Heart left ventricle (tissue), 16 donors: ENCODE measurements around the gene IMMP2L. TPM values are rescaled to one million over a fixed set of nuclear protein-coding genes. Genes with fewer than 3 reads are reported as not detected.
A peak's percentile ranks its signal among the peaks of the same experiment; 100 is the strongest.

Experiments used
- ATAC-seq, 4 donors: fragments of 200-7000 bp; cut with Tn5 transposase; one replicate each; pipeline ENCODE4 v1.9.1; 2020 to 2022; ENCODE audit warnings: moderate library complexity in 4 of 4, mild to moderate bottlenecking in 3 of 4, moderate number of reproducible peaks in 1 of 4
- DNase-seq, 5 donors: peaks; one replicate each; pipeline ENCODE4 v3.0.0-alpha.2; 2020
- H3K27ac ChIP-seq, 12 donors: fragments of 200-600 bp; sonication (generic) in 4 of 12; one replicate each; pipeline versions ENCODE4 v1.5.0 to v1.8.0; 2016 to 2022; ENCODE audit warnings: mild to moderate bottlenecking in 2 of 12
- H3K27me3 ChIP-seq, 9 donors: fragments of 200-600 bp; sonication (generic) in 2 of 9; one replicate each; pipeline versions ENCODE4 v1.5.1 to v1.8.0; 2016 to 2022; ENCODE audit warnings: mild to moderate bottlenecking in 3 of 9
- H3K36me3 ChIP-seq, 9 donors: fragments of 200-600 bp; sonication (generic) in 2 of 9; one replicate each; pipeline versions ENCODE4 v1.5.0 to v1.8.0; 2018 to 2022; ENCODE audit warnings: mild to moderate bottlenecking in 2 of 9
- H3K4me1 ChIP-seq, 12 donors: fragments of 200-600 bp; sonication (generic) in 4 of 12; one replicate each; pipeline versions ENCODE4 v1.5.0 to v1.8.0; 2016 to 2022; ENCODE audit warnings: mild to moderate bottlenecking in 3 of 12
- H3K4me3 ChIP-seq, 12 donors: fragments of 200-600 bp; sonication (generic) in 4 of 12; one replicate each; pipeline versions ENCODE4 v1.5.0 to v1.8.0; 2017 to 2022; ENCODE audit warnings: mild to moderate bottlenecking in 9 of 12, moderate library complexity in 4 of 12
- H3K9me3 ChIP-seq, 12 donors: fragments of 200-600 bp; sonication (generic) in 4 of 12; one replicate each; pipeline versions ENCODE4 v1.5.0 to v1.8.0; 2016 to 2022; ENCODE audit warnings: mild to moderate bottlenecking in 1 of 12
- POLR2A ChIP-seq, 2 donors: fragments of 450-650 bp; IDR thresholded peaks; one replicate each; pipeline ENCODE4 v1.6.1; 2017; ENCODE audit warnings: antibody characterized with exemption in 2 of 2, mild to moderate bottlenecking in 2 of 2, moderate library complexity in 2 of 2
- WGBS, 4 donors: extraction: QIAGEN DNeasy Blood & Tissue Kit in 2 of 4; methylation state at CpG; one replicate each; pipeline versions ENCODE4 v1.1.5 to v1.1.7; 2013 to 2018; 5-methylcytosine and 5-hydroxymethylcytosine counted together
- intact Hi-C, 10 donors: fragments of 100-400 bp; cut with DNase I; formaldehyde crosslinking; loops; one replicate each; pipeline versions ENCODE4 v1.11.1 to v1.14.2; 2022
- polyA plus RNA-seq, 2 donors: library from polyadenylated mRNA; stranded (reverse); fragments of 200-250 nt; gene quantifications; one replicate each; pipeline ENCODE4 v1.2.3, GENCODE V29; 2013
- total RNA-seq, 9 donors: library from RNA; depleted of rRNA in 2 of 9; stranded (reverse); fragments of >200 nt in 2 of 9; fragmentation: NEBNext Ultra II Directional in 3 of 9; extraction: Animal tissue kit (Norgen Biotek cat#: 25700) in 3 of 9; gene quantifications; one replicate each; pipeline versions ENCODE4 v1.1.0 to v1.2.4, GENCODE V29; 2016 to 2023
- TF ChIP-seq, protein P1 (sequence below), 12 donors: fragments of 200-600 bp; sonication (generic) in 4 of 12; IDR thresholded peaks; one replicate each; pipeline versions ENCODE4 v1.5.0 to v1.8.0; 2018 to 2022; ENCODE audit warnings: antibody characterized with exemption in 12 of 12, mild to moderate bottlenecking in 5 of 12
- donor health status: ischemic (EF 13 %, LVEDD 7.1; RV severe dilation, severe dysfunction).
- donor health status: healthy with polysubstance abuse.
- donor health status: DM: no; HTN: yes; CAD: no.
- donor health status: DM: no; HTN: no; CAD: no.
- donor health status: ischemic (EF 25% LVEDD 6.9; RV normal size, moderate dysfunction).
- donor health status: ischemic (EF 25% LVEDD 5.7; RV mildly dilated, moderate dysfunction).
- donor health status: healthy.
- donor health status: DM: yes; HTN: yes; CAD: no.
- donor health status: ischemic (EF 35%, LVEDD 5.7; RV mildly dilated, moderate dysfunction).
- donor health status: nonischemic (EF 11% LVEDD 7.7; RV severe dilation, severe dysfunction).
- donor health status: DM: yes; HTN: yes; CAD: no.
- donor health status: PGD.
- donor health status: ischemic (EF 29% LVEDD 5.4; RV normal size, mild dysfunction).
- donor health status: nonischemic (EF 23%, LVEDD 6.1; RV moderate dilation, normal function).

IMMP2L gene
- total and polyA plus RNA-seq, 11 donors, result 5.1 to 17.2 (median 15.9) TPM

DNA sequence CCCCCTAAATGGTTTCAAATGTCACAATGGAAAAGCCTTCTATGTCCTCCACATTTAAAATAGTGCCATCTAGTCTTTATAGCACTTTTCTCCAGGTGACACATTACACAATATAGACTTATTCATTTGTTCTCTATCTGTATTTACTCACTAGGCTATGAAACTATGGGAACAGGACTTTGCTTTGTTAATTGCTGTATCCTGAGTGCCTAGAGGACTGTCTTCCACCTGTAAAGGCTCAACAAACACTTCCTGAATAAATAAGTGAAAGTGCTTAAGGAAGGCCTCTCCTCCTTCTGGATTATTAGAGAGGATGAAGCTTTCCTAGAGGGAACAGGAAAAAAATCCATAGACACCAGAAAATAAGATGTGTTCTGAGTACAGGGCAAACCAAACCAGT lies 868.9 kb downstream of the IMMP2L start:
- no peaks in the 10 kb centered on the region for H3K4me1 ChIP-seq
- no peaks in the 10 kb centered on the region for H3K27me3 ChIP-seq
- intact Hi-C loops, result no loop called here
- no peak overlapping the region for H3K27ac ChIP-seq
- TF ChIP-seq, protein P1, sequence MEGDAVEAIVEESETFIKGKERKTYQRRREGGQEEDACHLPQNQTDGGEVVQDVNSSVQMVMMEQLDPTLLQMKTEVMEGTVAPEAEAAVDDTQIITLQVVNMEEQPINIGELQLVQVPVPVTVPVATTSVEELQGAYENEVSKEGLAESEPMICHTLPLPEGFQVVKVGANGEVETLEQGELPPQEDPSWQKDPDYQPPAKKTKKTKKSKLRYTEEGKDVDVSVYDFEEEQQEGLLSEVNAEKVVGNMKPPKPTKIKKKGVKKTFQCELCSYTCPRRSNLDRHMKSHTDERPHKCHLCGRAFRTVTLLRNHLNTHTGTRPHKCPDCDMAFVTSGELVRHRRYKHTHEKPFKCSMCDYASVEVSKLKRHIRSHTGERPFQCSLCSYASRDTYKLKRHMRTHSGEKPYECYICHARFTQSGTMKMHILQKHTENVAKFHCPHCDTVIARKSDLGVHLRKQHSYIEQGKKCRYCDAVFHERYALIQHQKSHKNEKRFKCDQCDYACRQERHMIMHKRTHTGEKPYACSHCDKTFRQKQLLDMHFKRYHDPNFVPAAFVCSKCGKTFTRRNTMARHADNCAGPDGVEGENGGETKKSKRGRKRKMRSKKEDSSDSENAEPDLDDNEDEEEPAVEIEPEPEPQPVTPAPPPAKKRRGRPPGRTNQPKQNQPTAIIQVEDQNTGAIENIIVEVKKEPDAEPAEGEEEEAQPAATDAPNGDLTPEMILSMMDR (IDR thresholded peaks at IDR 0.05), result no peak
- no peak for ATAC-seq
- H3K9me3 ChIP-seq, result peaks cover 0 to under 1% (median 0%) of the 10 kb centered on the region in 12 donors
- no peak overlapping the region for H3K4me3 ChIP-seq
- no peaks in the 10 kb centered on the region for H3K36me3 ChIP-seq
- DNase-seq, result no peak

DNA sequence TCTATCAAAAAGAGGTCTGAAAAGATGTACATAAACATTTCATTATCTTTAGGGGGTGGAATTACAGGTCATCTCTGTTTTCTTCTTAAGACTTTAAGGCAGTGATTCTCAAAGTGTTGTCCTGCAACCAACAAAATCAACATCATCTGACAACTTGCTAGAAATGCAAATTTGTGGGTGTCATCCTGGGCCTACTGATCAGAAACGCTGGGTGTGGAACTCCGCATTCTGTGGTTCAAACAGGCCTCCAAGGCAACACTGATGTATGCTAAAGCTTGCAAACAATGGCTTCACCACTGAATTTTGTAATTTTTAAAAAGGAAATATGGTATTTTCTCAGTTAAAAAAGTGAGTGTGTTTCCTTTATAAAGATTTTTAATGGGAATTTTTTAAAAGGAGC lies 873.4 kb downstream of the IMMP2L start:
- no peak for TF ChIP-seq POLR2A (IDR thresholded peaks at IDR 0.05)
- TF ChIP-seq, protein P1 (IDR thresholded peaks at IDR 0.05), result no peak
- WGBS, 4 donors, result 82 to 91% (median 86%) methylated on average over 2 of the region's 2 CpGs
- intact Hi-C loops, result no loop called here

DNA sequence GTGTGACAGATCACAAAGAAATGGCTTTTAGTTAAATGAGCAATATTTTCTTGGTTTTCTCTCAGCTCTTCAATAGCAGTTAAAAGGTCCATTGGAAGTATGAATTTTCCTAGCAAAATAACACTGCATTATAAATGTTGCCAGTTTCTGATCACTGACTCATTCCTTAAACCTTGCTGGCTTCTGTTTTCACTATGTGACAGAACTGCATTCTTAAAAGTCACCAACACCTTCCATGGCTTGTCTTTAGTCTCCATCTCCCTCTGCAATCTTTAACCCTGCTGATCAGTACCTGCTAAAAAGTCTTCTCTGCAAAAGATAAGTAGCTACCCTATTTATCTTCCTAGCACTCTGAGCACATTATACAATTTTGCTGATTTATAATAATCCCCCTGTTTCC lies 876.4 kb downstream of the IMMP2L start:
- intact Hi-C loops, result no loop called here
- no peaks in the 10 kb centered on the region for H3K27me3 ChIP-seq
- H3K4me3 ChIP-seq, result no peak overlapping the region
- H3K4me1 ChIP-seq, result no peaks in the 10 kb centered on the region
- H3K9me3 ChIP-seq, result peaks cover 0 to 6% (median 0%) of the 10 kb centered on the region in 12 donors
- ATAC-seq, result no peak
- TF ChIP-seq, protein P1 (IDR thresholded peaks at IDR 0.05), result no peak
- no peak for TF ChIP-seq POLR2A (IDR thresholded peaks at IDR 0.05)
- no peaks in the 10 kb centered on the region for H3K36me3 ChIP-seq
- no peak for DNase-seq
- no peak overlapping the region for H3K27ac ChIP-seq

More for the DNA sequence above, 873.4 kb downstream of the IMMP2L start:
- H3K9me3 ChIP-seq, result peaks cover 0 to 6% (median 0%) of the 10 kb centered on the region in 12 donors
- H3K4me3 ChIP-seq, result no peak overlapping the region
- ATAC-seq (no peak), DNase-seq (no peak)
- H3K4me1 ChIP-seq, result no peaks in the 10 kb centered on the region
- no peak overlapping the region for H3K27ac ChIP-seq
- no peaks in the 10 kb centered on the region for H3K36me3 ChIP-seq
- H3K27me3 ChIP-seq, result no peaks in the 10 kb centered on the region

DNA sequence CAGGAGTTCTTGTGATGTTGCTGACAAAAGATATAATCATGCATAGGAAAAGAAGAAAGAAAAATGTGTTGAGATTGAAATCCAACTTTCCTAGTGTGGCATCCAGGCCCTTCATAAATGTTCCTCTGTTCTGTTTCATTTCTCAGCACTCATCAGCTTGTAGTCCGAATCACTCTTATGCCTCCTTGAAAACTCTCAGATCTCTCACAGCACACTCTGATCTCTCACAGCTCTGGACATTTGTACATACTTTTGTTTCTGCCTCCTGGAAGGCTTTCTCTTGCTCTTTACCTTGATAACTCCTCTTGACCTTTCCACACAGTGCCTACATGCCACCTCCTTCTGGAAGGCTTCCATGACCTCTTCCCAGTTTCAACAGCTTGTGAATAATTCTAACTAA lies 880.4 kb downstream of the IMMP2L start:
- Histone ChIP-seq H3K27me3 (no peaks in the 10 kb centered on the region), H3K36me3 (no peaks in the 10 kb centered on the region), H3K4me1 (no peaks in the 10 kb centered on the region), H3K27ac (no peak overlapping the region), H3K9me3 (no peaks in the 10 kb centered on the region), H3K4me3 (no peak overlapping the region)
- intact Hi-C loops, result no loop called here
- WGBS, 4 donors, result 18 to 59% (median 27%) methylated on average over 1 of the region's 1 CpG
- DNase-seq (no peak), ATAC-seq (peak in 2 of 4 donors; percentile 57 to 72)
- TF ChIP-seq, protein P1 (IDR thresholded peaks at IDR 0.05), result no peak
- TF ChIP-seq POLR2A (IDR thresholded peaks at IDR 0.05), result no peak
